HepG2 (cell line): ENCODE measurements around the gene IFT122. TPM values are rescaled to one million over a fixed set of nuclear protein-coding genes. Genes with fewer than 3 reads are reported as not detected.
"Not testable (repeated sequence)": the region's sequence is repeated elsewhere in the genome, so short reads cannot be mapped to it uniquely, and the experiment has no call there.

ENCODE experiments used
- ATAC-seq: fragments of 200-7000 bp; cut with Tn5 transposase; 3 replicates; pipeline ENCODE4 v1.9.1; 2020; ENCODE audit warnings: mild to moderate bottlenecking, moderate library complexity
- BruUV-seq: library from RNA; stranded (reverse); fragments of 400-500 nt; replicated peaks from 2 replicates; lab custom pipeline; 2021; lab: Mats Ljungman, UMichigan
- CTCF ChIA-PET: fragments of 300-600 bp; formaldehyde crosslinking; extraction: SDS; loops from one replicate; lab custom pipeline; 2021; ENCODE audit warnings: low total read pairs, inconsistent platforms, low intra/inter-chr PET ratio; lab: Yijun Ruan, JAX
- POLR2A ChIA-PET: fragments of 350-600 bp; sonication (Branson Sonifier 250); formaldehyde crosslinking; loops from one replicate; lab custom pipeline; 2020; ENCODE audit warnings: antibody characterized with exemption, inconsistent platforms; lab: Yijun Ruan, JAX
- DNase-seq: peaks from one replicate; pipeline ENCODE4 v3.0.0-alpha.2; 2015; ENCODE audit warnings: low spot score
- FAIRE-seq: peaks from 3 replicates; lab custom pipeline; 2011; peaks lifted over from hg19 to GRCh38; lab: Jason Lieb, UNC
- H2AFZ ChIP-seq: one replicate; pipeline ENCODE4 v1.6.1; 2011; ENCODE audit warnings: low read length, inconsistent platforms
- H3K27ac ChIP-seq: fragments of 300-600 bp; 3 replicates; pipeline ENCODE4 v1.8.0; 2011; ENCODE audit warnings: mixed run types, mild to moderate bottlenecking, mixed read lengths, low read length, inconsistent platforms; ENCODE audit not compliant: insufficient read depth; ENCODE audit errors: extremely low read length
- H3K27me3 ChIP-seq, 2 experiments: fragments of 200-600 bp in 1 of 2; 2 replicates in 1 of 2; 3 replicates in 1 of 2; pipeline versions ENCODE4 v1.6.0 to v1.8.0; 2011; ENCODE audit warnings: low read length in 2 of 2, mild to moderate bottlenecking in 2 of 2, moderate library complexity in 2 of 2, inconsistent platforms in 1 of 2; ENCODE audit not compliant: insufficient read depth in 2 of 2, control insufficient read depth in 1 of 2
- H3K36me3 ChIP-seq, 2 experiments: fragments of 200-600 bp in 1 of 2; replicated peaks in 1 of 2; 2 replicates in 1 of 2; 3 replicates in 1 of 2; pipeline versions ENCODE4 v1.5.1 to v1.8.0; 2011; ENCODE audit warnings: low read length in 2 of 2, inconsistent platforms in 1 of 2; ENCODE audit not compliant: insufficient read depth in 2 of 2, control insufficient read depth in 1 of 2
- H3K4me1 ChIP-seq: 2 replicates; pipeline ENCODE4 v1.5.1; 2012; ENCODE audit warnings: low read length, inconsistent platforms; ENCODE audit not compliant: insufficient read depth
- H3K4me2 ChIP-seq: 2 replicates; pipeline ENCODE4 v1.6.0; 2011; ENCODE audit warnings: low read depth, low read length, inconsistent platforms
- H3K4me3 ChIP-seq, 3 experiments: fragments of 200-600 bp in 1 of 3; sonication (generic), shearing (Covaris generic) in 1 of 3; replicated peaks in 1 of 3; 2 replicates each; pipeline ENCODE4 v1.5.1; 2011 to 2016; ENCODE audit warnings: low read length in 3 of 3, inconsistent platforms in 2 of 3, low read depth in 2 of 3, mild to moderate bottlenecking in 2 of 3, control low read depth in 1 of 3, mixed read lengths in 1 of 3; ENCODE audit not compliant: insufficient read depth in 1 of 3
- H3K79me2 ChIP-seq: one replicate; pipeline ENCODE4 v1.6.1; 2011; ENCODE audit warnings: low read length, inconsistent platforms; ENCODE audit not compliant: insufficient read depth
- H3K9ac ChIP-seq: 2 replicates; pipeline ENCODE4 v1.6.0; 2011; ENCODE audit warnings: mild to moderate bottlenecking, low read depth, low read length, inconsistent platforms; ENCODE audit not compliant: insufficient read depth
- H3K9me3 ChIP-seq: 2 replicates; pipeline ENCODE4 v1.5.1; 2012; ENCODE audit warnings: mild to moderate bottlenecking, low read length
- H4K20me1 ChIP-seq: 2 replicates; pipeline ENCODE4 v1.6.0; 2011; ENCODE audit warnings: inconsistent platforms, mild to moderate bottlenecking, low read length, moderate library complexity; ENCODE audit not compliant: insufficient read depth
- BHLHE40 ChIP-seq: IDR thresholded peaks from 2 replicates; pipeline ENCODE4 v1.6.1; 2011; ENCODE audit warnings: low read length, improper control_type of control experiment
- BRF2 ChIP-seq: sonication (generic); formaldehyde crosslinking; IDR thresholded peaks from 2 replicates; pipeline ENCODE4 v1.8.1; 2022; ENCODE audit warnings: mild to moderate bottlenecking, missing genetic modification reagents
- CEBPG ChIP-seq: IDR thresholded peaks from 2 replicates; pipeline ENCODE4 v1.6.1; 2016
- HNF4A ChIP-seq: sonication (generic); formaldehyde crosslinking; IDR thresholded peaks from 2 replicates; pipeline ENCODE4 v1.4.0; 2020; ENCODE audit warnings: missing genetic modification reagents
- HOXA9 ChIP-seq: sonication (generic); formaldehyde crosslinking; IDR thresholded peaks from 2 replicates; pipeline ENCODE4 v1.8.1; 2022; ENCODE audit warnings: missing genetic modification reagents, mild to moderate bottlenecking, moderate library complexity, borderline replicate concordance
- KDM1A ChIP-seq: IDR thresholded peaks from 2 replicates; pipeline ENCODE4 v1.6.1; 2016; ENCODE audit warnings: missing compliant biosample characterization
- KLF15 ChIP-seq: sonication (generic); formaldehyde crosslinking; IDR thresholded peaks from 2 replicates; pipeline ENCODE4 v1.8.1; 2023; ENCODE audit warnings: borderline replicate concordance, mild to moderate bottlenecking, inconsistent platforms, missing genetic modification reagents, mixed read lengths
- MTERF4 ChIP-seq: sonication (generic); formaldehyde crosslinking; IDR thresholded peaks from 2 replicates; pipeline ENCODE4 v1.8.0; 2023; ENCODE audit warnings: mild to moderate bottlenecking, missing genetic modification reagents
- NPAS2 ChIP-seq: sonication (generic); formaldehyde crosslinking; IDR thresholded peaks from 2 replicates; pipeline ENCODE4 v1.8.0; 2022; ENCODE audit warnings: mild to moderate bottlenecking, missing genetic modification reagents, borderline replicate concordance
- RARG ChIP-seq: sonication (generic); formaldehyde crosslinking; IDR thresholded peaks from 2 replicates; pipeline ENCODE4 v1.4.0; 2020; ENCODE audit warnings: low read depth, mild to moderate bottlenecking, missing genetic modification reagents
- RFX5 ChIP-seq: IDR thresholded peaks from 2 replicates; pipeline ENCODE4 v1.6.1; 2011; ENCODE audit warnings: low read depth, low read length, improper control_type of control experiment
- SCMH1 ChIP-seq: sonication (generic); formaldehyde crosslinking; IDR thresholded peaks from 2 replicates; pipeline ENCODE4 v1.9.0; 2021; ENCODE audit warnings: missing genetic modification reagents, mild to moderate bottlenecking, borderline replicate concordance
- ZNF605 ChIP-seq: sonication (generic); formaldehyde crosslinking; IDR thresholded peaks from 2 replicates; pipeline ENCODE4 v1.8.0; 2022; ENCODE audit warnings: mild to moderate bottlenecking, missing genetic modification reagents
- ZNF850 ChIP-seq: sonication (generic); formaldehyde crosslinking; conservative IDR thresholded peaks from 2 replicates; pipeline ENCODE4 v1.9.0; 2021; ENCODE audit warnings: mild to moderate bottlenecking, missing genetic modification reagents
- ZNF883 ChIP-seq: sonication (generic); formaldehyde crosslinking; IDR thresholded peaks from 2 replicates; pipeline ENCODE4 v1.5.1; 2020; ENCODE audit warnings: mild to moderate bottlenecking, missing genetic modification reagents; ENCODE audit errors: not compliant biosample characterization
- WGBS: methylation state at CpG from one replicate; pipeline ENCODE4 v1.1.6; 2017; ENCODE audit warnings: low lambda C conversion rate; 5-methylcytosine and 5-hydroxymethylcytosine counted together
- in situ Hi-C: cut with HindIII; loops from 2 replicates; pipeline ENCODE4 v1.10.0; 2017; ENCODE audit warnings: low pct_unique_long_range_greater_than_20kb; ENCODE audit not compliant: extremely low pct_ligation_motif_present
- intact Hi-C: fragments of 100-400 bp; cut with micrococcal nuclease; formaldehyde crosslinking; loops from one replicate; pipeline ENCODE4 v1.10.0; 2022; ENCODE audit not compliant: unreplicated experiment
- polyA plus RNA-seq, 8 experiments: library from polyadenylated mRNA; depleted of rRNA in 3 of 8; stranded (reverse) in 7 of 8; unstranded in 1 of 8; fragments of >200 nt; fragmentation: Illumina TruSeq in 4 of 8; extraction: Trizol in 4 of 8; gene quantifications; 2 replicates each; pipeline versions ENCODE4 v1.2.1 to v1.2.3, GENCODE V29; 2011 to 2016; ENCODE audit warnings: low read depth in 4 of 8, missing spikeins in 1 of 8, mixed read lengths in 1 of 8; ENCODE audit not compliant: insufficient read depth in 1 of 8
- total RNA-seq, 5 experiments: library from RNA; depleted of rRNA; stranded (reverse); fragments of >200 nt; fragmentation: Illumina TruSeq; extraction: Trizol; gene quantifications; 2 replicates each; pipeline ENCODE4 v1.2.3, GENCODE V29; 2016; ENCODE audit warnings: low read depth in 1 of 5

Gene IFT122
- total and polyA plus RNA-seq, 2 of the 13 experiments (the other 11 are each of a cell fraction or from before 2014, with no cell fraction given) = 10.1 to 10.3 TPM

GRCh38 chr3:129487183-129487867 is 47.3 kb downstream of the IFT122 start:
- no peak overlapping the region for H3K27ac ChIP-seq
- in situ Hi-C loops (no loop called here), intact Hi-C loops (no loop called here)
- BruUV-seq = no TSS peak
- TF ChIP-seq HOXA9 (CRISPR knock-in tag) (no peak), HNF4A (CRISPR knock-in tag) (no peak), MTERF4 (CRISPR knock-in tag) (no peak), RFX5 (no peak), BHLHE40 (no peak), NPAS2 (CRISPR knock-in tag) (no peak), BRF2 (CRISPR knock-in tag) (no peak), RARG (CRISPR knock-in tag) (no peak), ZNF605 (CRISPR knock-in tag) (no peak), ZNF850 (CRISPR knock-in tag) (no peak), KLF15 (CRISPR knock-in tag) (no peak), KDM1A (CRISPR knock-in tag) (no peak), SCMH1 (CRISPR knock-in tag) (no peak), CEBPG (CRISPR knock-in tag) (no peak), ZNF883 (CRISPR knock-in tag) (no peak)
- CTCF ChIA-PET = no interaction called here
- no peak overlapping the region for H3K4me2 ChIP-seq
- no peaks in the 10 kb centered on the region for H3K79me2 ChIP-seq
- H3K4me1 ChIP-seq = peaks cover 15% of the 10 kb centered on the region
- no peak overlapping the region for H3K9ac ChIP-seq
- FAIRE-seq (no peak), ATAC-seq (no peak), DNase-seq (no peak)
- H3K36me3 ChIP-seq = peaks cover 0 to 2% of the 10 kb centered on the region in 2 experiments; a peak in 1 of 5 replicates
- POLR2A ChIA-PET = no interaction called here
- H3K27me3 ChIP-seq = no peaks in the 10 kb centered on the region
- H3K4me3 ChIP-seq = no peak overlapping the region
- H2AFZ ChIP-seq = no peak overlapping the region
- WGBS = 100% methylated on average over 12 of the region's 13 CpGs
- no peaks in the 10 kb centered on the region for H4K20me1 ChIP-seq
- H3K9me3 ChIP-seq = no peaks in the 10 kb centered on the region

DNA sequence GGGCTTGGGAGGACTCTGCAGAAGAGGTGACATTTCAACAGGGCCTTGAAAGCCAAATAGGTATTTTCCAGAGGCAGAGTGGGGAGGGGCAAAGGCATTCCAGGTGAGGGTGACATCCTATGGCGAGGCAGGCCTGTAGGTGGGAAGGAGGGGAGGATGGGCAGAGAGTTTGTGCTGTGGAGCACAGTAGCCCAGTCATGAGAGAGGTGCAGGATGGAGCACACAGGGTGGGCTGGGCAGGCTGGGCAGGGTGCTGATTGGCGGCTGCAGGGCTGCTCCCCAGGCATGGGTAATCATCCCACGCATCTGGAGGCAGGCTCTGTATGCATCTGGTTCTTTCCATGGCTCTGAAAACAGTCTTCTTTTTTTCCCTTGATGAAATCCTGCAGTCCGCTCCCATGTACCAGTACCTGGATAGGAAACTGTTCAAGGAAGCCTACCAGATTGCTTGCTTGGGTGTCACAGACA is 47.9 kb downstream of the IFT122 start:
- H3K36me3 ChIP-seq, H3K27ac ChIP-seq, H3K4me2 ChIP-seq, H3K27me3 ChIP-seq, H3K4me3 ChIP-seq, BruUV-seq, H3K9me3 ChIP-seq, FAIRE-seq, ATAC-seq, H3K9ac ChIP-seq, H2AFZ ChIP-seq, DNase-seq, CTCF ChIA-PET, in situ Hi-C loops, POLR2A ChIA-PET, intact Hi-C loops, H4K20me1 ChIP-seq, H3K79me2 ChIP-seq: not testable (repeated sequence)
- 93% methylated on average over 4 of the region's 4 CpGs for WGBS
- H3K4me1 ChIP-seq = peaks cover 15% of the 10 kb centered on the region
